PC-9 (cell line): ENCODE data around the gene RHAG. TPM values are rescaled to one million over a fixed set of nuclear protein-coding genes. Genes with fewer than 3 reads are reported as not detected.

ENCODE experiments used
- BruUV-seq: library from RNA; stranded (reverse); fragments of 400-500 nt; replicated peaks from 2 replicates; lab custom pipeline; 2021; lab: Mats Ljungman, UMichigan
- CTCF ChIA-PET: fragments of 300-600 bp; sonication (Branson Sonifier 250); formaldehyde crosslinking; loops from one replicate; lab custom pipeline; 2022; ENCODE audit warnings: antibody characterized with exemption; lab: Charles Lee
- POLR2A ChIA-PET: fragments of 300-600 bp; sonication (Branson Sonifier 250); formaldehyde crosslinking; loops from one replicate; lab custom pipeline; 2022; ENCODE audit warnings: antibody characterized with exemption; ENCODE audit not compliant: unreplicated experiment; lab: Charles Lee
- DNase-seq, 2 experiments: peaks; one replicate each; pipeline versions ENCODE4 v3.0.0 to v3.0.0-alpha.2; 2015 to 2022; ENCODE audit warnings: mixed read lengths in 1 of 2
- H2AFZ ChIP-seq: fragments of 200-600 bp; sonication (generic); 2 replicates; pipeline ENCODE4 v1.8.1; 2017; ENCODE audit warnings: antibody characterized with exemption
- H3F3A ChIP-seq: fragments of 200-600 bp; sonication (generic); 2 replicates; pipeline ENCODE4 v1.8.1; 2017; ENCODE audit warnings: antibody characterized with exemption, mild to moderate bottlenecking, low read depth; ENCODE audit not compliant: insufficient read depth
- H3K27ac ChIP-seq: fragments of 200-600 bp; sonication (generic); 2 replicates; pipeline ENCODE4 v1.6.1; 2016; ENCODE audit warnings: mixed run types
- H3K27me3 ChIP-seq: fragments of 200-600 bp; sonication (generic); 2 replicates; pipeline ENCODE4 v1.6.1; 2016; ENCODE audit warnings: low read depth, mixed run types; ENCODE audit not compliant: insufficient read depth
- H3K36me3 ChIP-seq: fragments of 200-600 bp; sonication (generic); 2 replicates; pipeline ENCODE4 v1.6.1; 2016; ENCODE audit warnings: low read depth, mixed run types
- H3K4me1 ChIP-seq: fragments of 200-600 bp; sonication (generic); replicated peaks from 2 replicates; pipeline ENCODE4 v1.6.1; 2016; ENCODE audit warnings: mixed run types; ENCODE audit not compliant: insufficient read depth
- H3K4me2 ChIP-seq: fragments of 200-600 bp; sonication (generic); 2 replicates; pipeline ENCODE4 v1.6.1; 2017; ENCODE audit warnings: mixed run types
- H3K4me3 ChIP-seq: fragments of 200-600 bp; sonication (generic); 2 replicates; pipeline ENCODE4 v1.6.1; 2016; ENCODE audit warnings: mixed run types
- H3K79me2 ChIP-seq: fragments of 200-600 bp; sonication (generic); 2 replicates; pipeline ENCODE4 v1.6.1; 2017; ENCODE audit warnings: low read depth, mixed run types
- H3K9me2 ChIP-seq: fragments of 200-600 bp; sonication (generic); 2 replicates; pipeline ENCODE4 v1.8.1; 2017; ENCODE audit warnings: mild to moderate bottlenecking; ENCODE audit not compliant: insufficient read depth
- H3K9me3 ChIP-seq: fragments of 200-600 bp; sonication (generic); 2 replicates; pipeline ENCODE4 v1.8.1; 2016; ENCODE audit warnings: low read depth; ENCODE audit not compliant: insufficient read depth
- H4K20me1 ChIP-seq: fragments of 200-600 bp; sonication (generic); 2 replicates; pipeline ENCODE4 v1.8.1; 2017; ENCODE audit not compliant: insufficient read depth
- CTCF ChIP-seq: fragments of 200-600 bp; sonication (generic); conservative IDR thresholded peaks from 2 replicates; pipeline ENCODE4 v1.6.1; 2017; ENCODE audit warnings: mixed run types, antibody characterized with exemption, mild to moderate bottlenecking, moderate library complexity
- EZH2 ChIP-seq: fragments of 200-600 bp; sonication (generic); IDR thresholded peaks from 2 replicates; pipeline ENCODE4 v1.8.0; 2017; ENCODE audit warnings: antibody characterized with exemption, low read depth
- intact Hi-C: fragments of 100-400 bp; cut with micrococcal nuclease; formaldehyde crosslinking; loops from one replicate; pipeline ENCODE4 v1.10.0; 2022; ENCODE audit not compliant: unreplicated experiment
- total RNA-seq: library from RNA; stranded (reverse); gene quantifications from 2 replicates; pipeline ENCODE4 v1.2.3, GENCODE V29; 2021

The RHAG gene
- total RNA-seq, 1 experiment from 2014 or later = not detected

- TF ChIP-seq EZH2 = no peak
- no peak for TF ChIP-seq CTCF
- no peaks in the 10 kb centered on the region for H4K20me1 ChIP-seq
- no peaks in the 10 kb centered on the region for H3K79me2 ChIP-seq
- no TSS peak for BruUV-seq
- DNase-seq = no peak
- H3K36me3 ChIP-seq = no peaks in the 10 kb centered on the region
- no peak overlapping the region for H3K4me3 ChIP-seq
- intact Hi-C loops = no loop called here
- H3K27ac ChIP-seq = no peak overlapping the region
- no peaks in the 10 kb centered on the region for H3K27me3 ChIP-seq
- POLR2A ChIA-PET = no interaction called here
- CTCF ChIA-PET = no interaction called here
- H3K4me1 ChIP-seq = no peaks in the 10 kb centered on the region
- H2AFZ ChIP-seq = no peak overlapping the region
- no peaks in the 10 kb centered on the region for H3K9me2 ChIP-seq
- no peaks in the 10 kb centered on the region for H3F3A ChIP-seq
- no peak overlapping the region for H3K4me2 ChIP-seq
- no peaks in the 10 kb centered on the region for H3K9me3 ChIP-seq
These were observed 14.6 kb upstream of the RHAG start for GRCh38 chr6:49651239-49651638.

- no peak for DNase-seq
- Histone ChIP-seq H3K79me2 (no peaks in the 10 kb centered on the region), H3K4me3 (no peak overlapping the region), H3K9me3 (no peaks in the 10 kb centered on the region), H2AFZ (no peak overlapping the region), H3K9me2 (no peaks in the 10 kb centered on the region), H3K36me3 (no peaks in the 10 kb centered on the region), H3K27ac (no peak overlapping the region), H3K4me2 (no peak overlapping the region), H3F3A (no peaks in the 10 kb centered on the region), H3K27me3 (no peaks in the 10 kb centered on the region), H3K4me1 (no peaks in the 10 kb centered on the region), H4K20me1 (no peaks in the 10 kb centered on the region)
- ChIA-PET POLR2A (no interaction called here), CTCF (interaction anchor here (0.6 kb wide), 1 partner anchor 79 kb away, joined by 3 read pairs; no protein-coding TSS in a partner anchor)
- intact Hi-C loops = no loop called here
- no peak for TF ChIP-seq CTCF
- TF ChIP-seq EZH2 = no peak
- no TSS peak for BruUV-seq
These were observed 13.3 kb upstream of the RHAG start for GRCh38 chr6:49649988-49650387.

GRCh38 chr6:49648036-49648435 lies 11.4 kb upstream of the RHAG start:
- no peaks in the 10 kb centered on the region for H3K9me2 ChIP-seq
- TF ChIP-seq CTCF (no peak), EZH2 (no peak)
- CTCF ChIA-PET = no interaction called here
- DNase-seq = no peak
- H3K27ac ChIP-seq = no peak overlapping the region
- intact Hi-C loops = no loop called here
- POLR2A ChIA-PET = no interaction called here
- H3K4me3 ChIP-seq = no peak overlapping the region
- no peaks in the 10 kb centered on the region for H3K79me2 ChIP-seq
- no peaks in the 10 kb centered on the region for H3K4me1 ChIP-seq
- no peak overlapping the region for H3K4me2 ChIP-seq
- H3K9me3 ChIP-seq = no peaks in the 10 kb centered on the region
- no peaks in the 10 kb centered on the region for H3K36me3 ChIP-seq
- no peaks in the 10 kb centered on the region for H4K20me1 ChIP-seq
- H3F3A ChIP-seq = no peaks in the 10 kb centered on the region
- no peaks in the 10 kb centered on the region for H3K27me3 ChIP-seq
- no TSS peak for BruUV-seq
- H2AFZ ChIP-seq = no peak overlapping the region; the same call in 1 of the 2 replicates
